Measurements from ENCODE around the gene SCAF4.

SCAF4 gene

GRCh38 chr21:31728952-31729351 lies 3.0 kb downstream of the SCAF4 start:
- Histone ChIP-seq H3K36me3 (ENCODE audit: insufficient read depth, low read length) (no peaks in the 10 kb centered on the region), H2AFZ (ENCODE audit: low read length) (no peak overlapping the region), H3F3A (ENCODE audit: low read depth) (no peaks in the 10 kb centered on the region), H3K79me2 (ENCODE audit: insufficient read depth, low read length) (peaks cover 92% of the 10 kb centered on the region), H4K20me1 (ENCODE audit: insufficient read depth, low read length, poor library complexity, severe bottlenecking) (peaks cover 75% of the 10 kb centered on the region), H3K4me3 (ENCODE audit: low read length, poor library complexity, severe bottlenecking) (peak overlapping the region; percentile 81), H3K4me1 (ENCODE audit: insufficient read depth, low read length, poor library complexity, severe bottlenecking) (peaks cover 62% of the 10 kb centered on the region), H3K9ac (ENCODE audit: low read depth, low read length, poor library complexity, severe bottlenecking) (peak overlapping the region; percentile 91), H3K9me2 (replicated peaks; ENCODE audit: low read depth, low read length) (no peaks in the 10 kb centered on the region), H3K9me3 (ENCODE audit: insufficient read depth, low read depth, low read length) (no peaks in the 10 kb centered on the region), H3K4me2 (ENCODE audit: low read depth, low read length, poor library complexity, severe bottlenecking) (peak overlapping the region; percentile 91), H3K27me3 (ENCODE audit: insufficient read depth, low read length, poor library complexity, severe bottlenecking) (no peaks in the 10 kb centered on the region)
- no peak for TF ChIP-seq EZH2phosphoT487 (IDR thresholded peaks at IDR 0.05; ENCODE audit: borderline replicate concordance)
- no peak for TF ChIP-seq CTCF (conservative IDR thresholded peaks at IDR 0.05; ENCODE audit: low read length)

- TF ChIP-seq EZH2phosphoT487 (IDR thresholded peaks at IDR 0.05; ENCODE audit: borderline replicate concordance) = no peak
- TF ChIP-seq CTCF (conservative IDR thresholded peaks at IDR 0.05; ENCODE audit: low read length) = no peak
- Histone ChIP-seq H4K20me1 (ENCODE audit: insufficient read depth, low read length, poor library complexity, severe bottlenecking) (peaks cover 83% of the 10 kb centered on the region), H3K9me2 (replicated peaks; ENCODE audit: low read depth, low read length) (no peaks in the 10 kb centered on the region), H3K9me3 (ENCODE audit: insufficient read depth, low read depth, low read length) (no peaks in the 10 kb centered on the region), H3K79me2 (ENCODE audit: insufficient read depth, low read length) (peaks cover 93% of the 10 kb centered on the region), H3F3A (ENCODE audit: low read depth) (no peaks in the 10 kb centered on the region), H3K4me1 (ENCODE audit: insufficient read depth, low read length, poor library complexity, severe bottlenecking) (peaks cover 59% of the 10 kb centered on the region), H3K4me2 (ENCODE audit: low read depth, low read length, poor library complexity, severe bottlenecking) (peak overlapping the region; percentile 91), H3K36me3 (ENCODE audit: insufficient read depth, low read length) (no peaks in the 10 kb centered on the region), H3K4me3 (ENCODE audit: low read length, poor library complexity, severe bottlenecking) (peak overlapping the region; percentile 81), H3K27me3 (ENCODE audit: insufficient read depth, low read length, poor library complexity, severe bottlenecking) (no peaks in the 10 kb centered on the region), H2AFZ (ENCODE audit: low read length) (no peak overlapping the region), H3K9ac (ENCODE audit: low read depth, low read length, poor library complexity, severe bottlenecking) (peak overlapping the region; percentile 91)
These were observed 3.7 kb downstream of the SCAF4 start for GRCh38 chr21:31728191-31728590.

GRCh38 chr21:31727181-31727580 lies 4.7 kb downstream of the SCAF4 start:
- Histone ChIP-seq H3K9me3 (ENCODE audit: insufficient read depth, low read depth, low read length) (no peaks in the 10 kb centered on the region), H3F3A (ENCODE audit: low read depth) (no peaks in the 10 kb centered on the region), H3K27me3 (ENCODE audit: insufficient read depth, low read length, poor library complexity, severe bottlenecking) (no peaks in the 10 kb centered on the region), H3K4me1 (ENCODE audit: insufficient read depth, low read length, poor library complexity, severe bottlenecking) (peaks cover 51% of the 10 kb centered on the region), H3K4me3 (ENCODE audit: low read length, poor library complexity, severe bottlenecking) (peak overlapping the region; percentile 81), H2AFZ (ENCODE audit: low read length) (no peak overlapping the region), H4K20me1 (ENCODE audit: insufficient read depth, low read length, poor library complexity, severe bottlenecking) (peaks cover 93% of the 10 kb centered on the region), H3K9ac (ENCODE audit: low read depth, low read length, poor library complexity, severe bottlenecking) (no peak overlapping the region), H3K79me2 (ENCODE audit: insufficient read depth, low read length) (peaks cover 95% of the 10 kb centered on the region), H3K9me2 (replicated peaks; ENCODE audit: low read depth, low read length) (no peaks in the 10 kb centered on the region), H3K4me2 (ENCODE audit: low read depth, low read length, poor library complexity, severe bottlenecking) (peak overlapping the region; percentile 91), H3K36me3 (ENCODE audit: insufficient read depth, low read length) (no peaks in the 10 kb centered on the region)
- TF ChIP-seq CTCF (conservative IDR thresholded peaks at IDR 0.05; ENCODE audit: low read length) (no peak), EZH2phosphoT487 (IDR thresholded peaks at IDR 0.05; ENCODE audit: borderline replicate concordance) (no peak)

All from Loucy (cell line).